CD8-positive, alpha-beta memory T cell (primary cell): ENCODE results near the gene BCAR3. TPM values are rescaled to one million over a fixed set of nuclear protein-coding genes. Genes with fewer than 3 reads are reported as not detected.

Experiments
- CTCF ChIA-PET: fragments of 350-600 bp; sonication (Branson Sonifier 250); formaldehyde crosslinking; loops from one replicate; lab custom pipeline; 2021; ENCODE audit warnings: antibody characterized with exemption; lab: Charles Lee
- POLR2A ChIA-PET: fragments of 350-600 bp; sonication (Branson Sonifier 250); formaldehyde crosslinking; loops from one replicate; lab custom pipeline; 2021; ENCODE audit warnings: antibody characterized with exemption; lab: Charles Lee
- DNase-seq, 5 donors: peaks; one replicate each; pipeline versions ENCODE4 v3.0.0 to v3.0.0-alpha.2; 2020 to 2022; ENCODE audit warnings: mixed read lengths in 1 of 5
- H3K27ac ChIP-seq: one replicate; pipeline ENCODE4 v1.7.0; 2013; ENCODE audit warnings: low read depth, mild to moderate bottlenecking, low read length, moderate library complexity
- H3K27me3 ChIP-seq: 2 replicates; pipeline ENCODE4 v1.7.0; 2013; ENCODE audit warnings: low read length, mild to moderate bottlenecking; ENCODE audit not compliant: insufficient read depth, poor library complexity, severe bottlenecking
- H3K36me3 ChIP-seq: 2 replicates; pipeline ENCODE4 v1.7.0; 2013; ENCODE audit warnings: mild to moderate bottlenecking, low read length, moderate library complexity; ENCODE audit not compliant: insufficient read depth
- H3K4me1 ChIP-seq: 2 replicates; pipeline ENCODE4 v1.7.0; 2013; ENCODE audit warnings: mild to moderate bottlenecking, low read length, moderate library complexity; ENCODE audit not compliant: insufficient read depth
- H3K4me3 ChIP-seq: 2 replicates; pipeline ENCODE4 v1.7.0; 2013; ENCODE audit warnings: mild to moderate bottlenecking, low read length
- H3K9me3 ChIP-seq: 2 replicates; pipeline ENCODE4 v1.7.0; 2013; ENCODE audit warnings: mild to moderate bottlenecking, low read length
- H3K27ac Mint-ChIP-seq, 8 donors: one replicate each; pipeline ENCODE4 v1.8.0; 2020 to 2021; ENCODE audit warnings: mixed read lengths in 8 of 8, mild to moderate bottlenecking in 6 of 8, inconsistent platforms in 3 of 8, moderate library complexity in 3 of 8
- H3K27me3 Mint-ChIP-seq, 2 donors: one replicate each; pipeline ENCODE4 v1.8.0; 2020 to 2021; ENCODE audit warnings: mixed read lengths in 2 of 2, mild to moderate bottlenecking in 1 of 2, moderate library complexity in 1 of 2
- H3K36me3 Mint-ChIP-seq, 3 donors: one replicate each; pipeline ENCODE4 v1.8.0; 2020 to 2021; ENCODE audit warnings: mixed read lengths in 3 of 3, inconsistent platforms in 1 of 3, mild to moderate bottlenecking in 1 of 3
- H3K4me1 Mint-ChIP-seq, 3 donors: one replicate each; pipeline ENCODE4 v1.8.0; 2020 to 2021; ENCODE audit warnings: mixed read lengths in 3 of 3, inconsistent platforms in 1 of 3, mild to moderate bottlenecking in 1 of 3
- H3K4me3 Mint-ChIP-seq, 7 donors: one replicate each; pipeline ENCODE4 v1.8.0; 2020 to 2021; ENCODE audit warnings: mixed read lengths in 7 of 7, mild to moderate bottlenecking in 6 of 7, moderate library complexity in 4 of 7, inconsistent platforms in 2 of 7
- H3K9me3 Mint-ChIP-seq, 5 donors: one replicate each; pipeline ENCODE4 v1.8.0; 2020 to 2022; ENCODE audit warnings: mixed read lengths in 5 of 5, mild to moderate bottlenecking in 3 of 5, moderate library complexity in 2 of 5, inconsistent platforms in 1 of 5
- polyA plus RNA-seq: library from polyadenylated mRNA; unstranded; fragments of 300-500 nt; fragmentation: Illumina TruSeq; gene quantifications from one replicate; pipeline ENCODE4 v1.2.3, GENCODE V29; 2021
- total RNA-seq, 2 experiments: library from RNA; stranded (reverse); gene quantifications; one replicate each; pipeline ENCODE4 v1.2.3, GENCODE V29; 2021

BCAR3 gene
- total and polyA plus RNA-seq, 3 experiments from 2014 or later, result 0.32 to 0.77 (median 0.62) TPM

DNA sequence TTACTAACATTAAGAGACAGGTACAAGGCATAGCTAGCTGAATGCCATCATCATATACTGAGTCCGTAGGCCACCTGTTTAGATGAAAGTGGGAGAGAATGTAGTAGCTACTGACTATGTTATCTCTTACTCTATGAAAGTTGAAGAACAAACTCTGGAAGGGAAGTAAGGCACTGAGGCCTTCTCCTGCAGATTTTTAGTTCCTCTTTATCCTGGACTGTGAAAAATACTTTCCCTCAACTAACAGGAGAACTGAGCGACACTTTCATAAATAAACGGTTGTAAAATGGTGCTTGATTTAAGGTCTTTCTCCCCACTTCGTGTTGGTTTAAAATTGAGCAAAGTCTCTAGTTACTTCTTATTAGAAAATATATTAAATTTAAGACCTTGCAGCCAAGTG lies 131.8 kb downstream of the BCAR3 start:
- Mint-ChIP-seq H3K9me3 (no peaks in the 10 kb centered on the region), H3K4me3 (no peak overlapping the region), H3K36me3 (no peaks in the 10 kb centered on the region), H3K27ac (no peak overlapping the region), H3K27me3 (peaks cover 8 to 28% of the 10 kb centered on the region in 2 donors), H3K4me1 (peaks cover 0 to 3% (median 2%) of the 10 kb centered on the region in 3 donors)
- H3K4me1 ChIP-seq, result no peaks in the 10 kb centered on the region
- no peaks in the 10 kb centered on the region for H3K27me3 ChIP-seq
- H3K4me3 ChIP-seq, result no peak overlapping the region
- no peak overlapping the region for H3K27ac ChIP-seq
- no peaks in the 10 kb centered on the region for H3K36me3 ChIP-seq
- no peaks in the 10 kb centered on the region for H3K9me3 ChIP-seq
- CTCF ChIA-PET, result no interaction called here
- POLR2A ChIA-PET, result no interaction called here
- DNase-seq, result no peak

DNA sequence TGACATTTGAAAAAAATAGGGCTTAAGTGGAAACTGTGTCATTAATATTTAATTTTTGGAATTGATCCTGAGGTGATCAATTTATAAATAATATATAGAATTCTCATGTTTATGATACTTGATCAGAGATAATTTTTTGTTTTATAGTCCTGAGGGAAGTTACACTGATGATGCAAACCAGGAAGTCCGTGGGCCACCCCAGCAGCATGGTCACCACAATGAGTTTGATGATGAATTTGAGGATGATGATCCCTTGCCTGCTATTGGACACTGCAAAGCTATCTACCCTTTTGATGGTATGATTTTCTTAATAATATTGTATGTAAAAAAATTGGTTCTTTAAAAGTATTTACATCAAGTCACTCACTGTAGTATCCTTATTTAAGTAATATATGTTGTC lies 132.5 kb downstream of the BCAR3 start:
- H3K4me1 ChIP-seq, result no peaks in the 10 kb centered on the region
- Mint-ChIP-seq H3K36me3 (no peaks in the 10 kb centered on the region), H3K4me3 (no peak overlapping the region), H3K4me1 (no peaks in the 10 kb centered on the region), H3K9me3 (no peaks in the 10 kb centered on the region), H3K27ac (no peak overlapping the region), H3K27me3 (peaks cover 8 to 27% of the 10 kb centered on the region in 2 donors)
- H3K9me3 ChIP-seq, result no peaks in the 10 kb centered on the region
- POLR2A ChIA-PET, result no interaction called here
- no peak overlapping the region for H3K27ac ChIP-seq
- H3K4me3 ChIP-seq, result no peak overlapping the region
- no peaks in the 10 kb centered on the region for H3K36me3 ChIP-seq
- H3K27me3 ChIP-seq, result no peaks in the 10 kb centered on the region
- DNase-seq, result no peak
- CTCF ChIA-PET, result no interaction called here

GRCh38 chr1:93546162-93546863 lies 135.3 kb downstream of the BCAR3 start:
- no peaks in the 10 kb centered on the region for H3K4me1 ChIP-seq
- Mint-ChIP-seq H3K27ac (no peak overlapping the region), H3K36me3 (no peaks in the 10 kb centered on the region), H3K9me3 (no peaks in the 10 kb centered on the region), H3K4me3 (no peak overlapping the region), H3K4me1 (no peaks in the 10 kb centered on the region), H3K27me3 (peaks cover 3 to 19% of the 10 kb centered on the region in 2 donors)
- no peaks in the 10 kb centered on the region for H3K27me3 ChIP-seq
- no peak for DNase-seq
- H3K36me3 ChIP-seq, result no peaks in the 10 kb centered on the region
- H3K27ac ChIP-seq, result no peak overlapping the region
- ChIA-PET CTCF (no interaction called here), POLR2A (no interaction called here)
- no peaks in the 10 kb centered on the region for H3K9me3 ChIP-seq
- no peak overlapping the region for H3K4me3 ChIP-seq

DNA sequence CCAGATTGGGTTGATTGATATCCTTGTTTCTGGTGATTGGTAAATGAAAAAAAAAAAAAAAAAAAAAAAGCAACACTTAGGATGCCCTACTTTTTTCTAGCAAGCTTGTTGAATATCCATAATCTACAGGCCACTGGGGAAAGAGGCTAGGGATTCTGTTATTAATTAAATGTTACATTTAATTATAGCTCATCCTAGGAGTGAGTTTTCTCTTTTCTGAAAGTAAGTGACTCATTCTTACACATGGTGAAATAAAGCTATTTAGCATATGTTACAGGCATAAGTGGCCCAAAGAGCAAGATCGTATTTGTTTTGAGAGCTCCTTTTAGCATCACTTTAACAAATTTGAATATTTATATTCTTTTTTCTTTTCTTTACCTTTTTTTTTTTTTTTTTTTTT lies 139.2 kb downstream of the BCAR3 start:
- H3K9me3 Mint-ChIP-seq, result no peaks in the 10 kb centered on the region
- H3K27me3 Mint-ChIP-seq, result peaks cover 3 to 30% of the 10 kb centered on the region in 2 donors
- no peaks in the 10 kb centered on the region for H3K4me1 ChIP-seq
- no peaks in the 10 kb centered on the region for H3K27me3 ChIP-seq
- no peak overlapping the region for H3K27ac ChIP-seq
- H3K4me3 Mint-ChIP-seq, result no peak overlapping the region
- no peak overlapping the region for H3K27ac Mint-ChIP-seq
- ChIA-PET POLR2A (interaction anchor here (0.6 kb wide), 1 partner anchor 17 kb away, joined by 4 read pairs; no protein-coding TSS in a partner anchor), CTCF (no interaction called here)
- no peaks in the 10 kb centered on the region for H3K9me3 ChIP-seq
- no peak for DNase-seq
- H3K36me3 ChIP-seq, result no peaks in the 10 kb centered on the region
- no peaks in the 10 kb centered on the region for H3K4me1 Mint-ChIP-seq
- H3K36me3 Mint-ChIP-seq, result no peaks in the 10 kb centered on the region
- H3K4me3 ChIP-seq, result no peak overlapping the region

DNA sequence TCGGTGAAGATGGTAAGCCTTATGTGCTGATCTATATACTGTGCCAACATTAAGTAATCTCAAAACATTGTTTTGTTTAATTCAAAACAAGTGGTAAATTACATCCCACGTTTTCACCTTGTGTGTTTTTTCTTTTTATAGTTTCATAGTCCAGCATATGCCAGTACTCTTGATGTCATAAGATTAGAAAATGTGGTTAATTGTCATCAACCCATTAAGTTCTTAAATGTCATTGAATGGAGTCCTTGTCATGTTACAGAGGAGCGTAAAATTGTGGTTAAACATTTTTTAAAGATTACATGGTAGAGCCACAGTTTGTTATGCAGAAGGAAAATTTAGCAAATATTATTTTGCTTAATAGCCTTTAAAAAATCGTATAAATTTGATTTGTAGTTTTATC lies 140.6 kb downstream of the BCAR3 start:
- H3K9me3 Mint-ChIP-seq, result no peaks in the 10 kb centered on the region
- H3K4me1 ChIP-seq, result no peaks in the 10 kb centered on the region
- no peak overlapping the region for H3K27ac Mint-ChIP-seq
- POLR2A ChIA-PET, result no interaction called here
- no peaks in the 10 kb centered on the region for H3K4me1 Mint-ChIP-seq
- H3K36me3 Mint-ChIP-seq, result no peaks in the 10 kb centered on the region
- no peaks in the 10 kb centered on the region for H3K27me3 ChIP-seq
- H3K27me3 Mint-ChIP-seq, result peaks cover 2 to 38% of the 10 kb centered on the region in 2 donors
- no peak overlapping the region for H3K4me3 Mint-ChIP-seq
- CTCF ChIA-PET, result no interaction called here
- H3K27ac ChIP-seq, result no peak overlapping the region
- no peak for DNase-seq
- no peaks in the 10 kb centered on the region for H3K9me3 ChIP-seq
- no peak overlapping the region for H3K4me3 ChIP-seq
- no peaks in the 10 kb centered on the region for H3K36me3 ChIP-seq

- Histone ChIP-seq H3K27me3 (no peaks in the 10 kb centered on the region), H3K9me3 (no peaks in the 10 kb centered on the region), H3K36me3 (no peaks in the 10 kb centered on the region), H3K4me3 (no peak overlapping the region), H3K27ac (no peak overlapping the region), H3K4me1 (no peaks in the 10 kb centered on the region)
- ChIA-PET CTCF (no interaction called here), POLR2A (no interaction called here)
- Mint-ChIP-seq H3K27ac (no peak overlapping the region), H3K4me1 (no peaks in the 10 kb centered on the region), H3K27me3 (peaks cover 2 to 31% of the 10 kb centered on the region in 2 donors), H3K4me3 (no peak overlapping the region), H3K36me3 (no peaks in the 10 kb centered on the region), H3K9me3 (no peaks in the 10 kb centered on the region)
- DNase-seq, result no peak
Measured at GRCh38 chr1:93537924-93538323, 143.7 kb downstream of the BCAR3 start.

DNA sequence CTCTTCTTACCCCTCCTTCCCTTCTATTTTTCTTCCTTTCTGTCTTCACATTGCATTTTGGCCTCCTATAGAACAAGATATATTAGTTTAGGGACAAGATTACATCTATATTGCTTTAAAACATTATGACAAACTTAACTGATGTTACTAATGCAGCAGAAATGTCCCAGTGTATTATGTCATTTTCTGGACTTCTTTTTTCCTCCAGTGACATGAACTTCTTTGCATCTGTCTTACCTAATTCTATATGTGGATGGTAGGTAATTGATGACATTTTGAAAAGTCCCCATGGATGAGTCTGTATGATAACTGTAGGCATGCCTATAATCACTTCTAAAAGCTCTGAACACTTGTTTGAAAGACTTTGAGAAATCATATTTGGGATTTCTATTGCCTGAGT lies 144.2 kb downstream of the BCAR3 start:
- H3K4me3 Mint-ChIP-seq, result no peak overlapping the region
- DNase-seq, result no peak
- H3K36me3 ChIP-seq, result no peaks in the 10 kb centered on the region
- H3K4me1 Mint-ChIP-seq, result no peaks in the 10 kb centered on the region
- H3K4me3 ChIP-seq, result no peak overlapping the region
- ChIA-PET POLR2A (no interaction called here), CTCF (no interaction called here)
- no peak overlapping the region for H3K27ac Mint-ChIP-seq
- H3K4me1 ChIP-seq, result no peaks in the 10 kb centered on the region
- H3K27me3 Mint-ChIP-seq, result peaks cover 2 to 35% of the 10 kb centered on the region in 2 donors
- no peaks in the 10 kb centered on the region for H3K9me3 ChIP-seq
- H3K27me3 ChIP-seq, result no peaks in the 10 kb centered on the region
- no peaks in the 10 kb centered on the region for H3K9me3 Mint-ChIP-seq
- no peaks in the 10 kb centered on the region for H3K36me3 Mint-ChIP-seq
- H3K27ac ChIP-seq, result no peak overlapping the region

- Histone ChIP-seq H3K36me3 (no peaks in the 10 kb centered on the region), H3K4me1 (no peaks in the 10 kb centered on the region), H3K27me3 (no peaks in the 10 kb centered on the region), H3K9me3 (no peaks in the 10 kb centered on the region), H3K27ac (no peak overlapping the region), H3K4me3 (no peak overlapping the region)
- POLR2A ChIA-PET, result no interaction called here
- Mint-ChIP-seq H3K4me3 (no peak overlapping the region), H3K4me1 (no peaks in the 10 kb centered on the region), H3K27me3 (peaks cover 4 to 22% of the 10 kb centered on the region in 2 donors), H3K9me3 (no peaks in the 10 kb centered on the region), H3K27ac (no peak overlapping the region), H3K36me3 (no peaks in the 10 kb centered on the region)
- CTCF ChIA-PET, result no interaction called here
- no peak for DNase-seq
Measured at GRCh38 chr1:93533677-93534076, 148.0 kb downstream of the BCAR3 start.
